Omental fat pad (tissue), 4 donors: Measurements from ENCODE around the gene CKAP2L. TPM values are rescaled to one million over a fixed set of nuclear protein-coding genes. Genes with fewer than 3 reads are reported as not detected.
A peak's percentile ranks its signal among the peaks of the same experiment; 100 is the strongest.

Experiments used
- ATAC-seq: fragments of 150-250 bp; one replicate; pipeline ENCODE4 v1.9.1; 2016; ENCODE audit warnings: mild to moderate bottlenecking, moderate library complexity; ENCODE audit not compliant: low FRiP score
- DNase-seq: peaks from one replicate; pipeline ENCODE4 v3.0.0-alpha.2; 2019; ENCODE audit warnings: low spot score
- CTCF ChIP-seq, 3 donors: fragments of 450-650 bp; IDR thresholded peaks; one replicate each; pipeline ENCODE4 v1.5.1; 2016 to 2017; ENCODE audit warnings: antibody characterized with exemption in 3 of 3, mild to moderate bottlenecking in 3 of 3, moderate library complexity in 2 of 3
- total RNA-seq, 4 donors: library from RNA; depleted of rRNA; stranded (reverse); fragments of >200 nt; gene quantifications; one replicate each; pipeline ENCODE4 v1.1.0, GENCODE V29; 2016

The CKAP2L gene
- total RNA-seq, 4 donors from 2014 or later: 0.13 to 3.8 (median 0.16) TPM; not detected in 1

- no peak for DNase-seq
Observed at GRCh38 chr2:112795774-112796173, 31.4 kb upstream of the CKAP2L start.

GRCh38 chr2:112794841-112795240 lies 30.4 kb upstream of the CKAP2L start:
- TF ChIP-seq CTCF (IDR thresholded peaks at IDR 0.05): no peak
- ATAC-seq (no peak), DNase-seq (no peak)

More at GRCh38 chr2:112795774-112796173, 31.4 kb upstream of the CKAP2L start:
- no peak for TF ChIP-seq CTCF (IDR thresholded peaks at IDR 0.05)
- no peak for ATAC-seq

GRCh38 chr2:112794131-112794733 lies 29.8 kb upstream of the CKAP2L start:
- no peak for TF ChIP-seq CTCF (IDR thresholded peaks at IDR 0.05)
- ATAC-seq: peak; percentile 75
- DNase-seq: peak; percentile 69

GRCh38 chr2:112793449-112793978 lies 29.1 kb upstream of the CKAP2L start:
- TF ChIP-seq CTCF (IDR thresholded peaks at IDR 0.05): no peak
- ATAC-seq (peak; percentile 73), DNase-seq (no peak)

GRCh38 chr2:112792419-112792818 lies 28.0 kb upstream of the CKAP2L start:
- no peak for TF ChIP-seq CTCF (IDR thresholded peaks at IDR 0.05)
- ATAC-seq: no peak
- DNase-seq: no peak

GRCh38 chr2:112791693-112792230 lies 27.4 kb upstream of the CKAP2L start:
- TF ChIP-seq CTCF (IDR thresholded peaks at IDR 0.05): no peak
- DNase-seq: no peak

GRCh38 chr2:112791019-112791418 lies 26.6 kb upstream of the CKAP2L start:
- no peak for TF ChIP-seq CTCF (IDR thresholded peaks at IDR 0.05)
- DNase-seq (no peak), ATAC-seq (no peak)

More at GRCh38 chr2:112791693-112792230, 27.4 kb upstream of the CKAP2L start:
- no peak for ATAC-seq
